ENCODE results near the gene FNIP1.
"Not testable (repeated sequence)": the region's sequence is repeated elsewhere in the genome, so short reads cannot be mapped to it uniquely, and the experiment has no call there.

Gene FNIP1

DNA sequence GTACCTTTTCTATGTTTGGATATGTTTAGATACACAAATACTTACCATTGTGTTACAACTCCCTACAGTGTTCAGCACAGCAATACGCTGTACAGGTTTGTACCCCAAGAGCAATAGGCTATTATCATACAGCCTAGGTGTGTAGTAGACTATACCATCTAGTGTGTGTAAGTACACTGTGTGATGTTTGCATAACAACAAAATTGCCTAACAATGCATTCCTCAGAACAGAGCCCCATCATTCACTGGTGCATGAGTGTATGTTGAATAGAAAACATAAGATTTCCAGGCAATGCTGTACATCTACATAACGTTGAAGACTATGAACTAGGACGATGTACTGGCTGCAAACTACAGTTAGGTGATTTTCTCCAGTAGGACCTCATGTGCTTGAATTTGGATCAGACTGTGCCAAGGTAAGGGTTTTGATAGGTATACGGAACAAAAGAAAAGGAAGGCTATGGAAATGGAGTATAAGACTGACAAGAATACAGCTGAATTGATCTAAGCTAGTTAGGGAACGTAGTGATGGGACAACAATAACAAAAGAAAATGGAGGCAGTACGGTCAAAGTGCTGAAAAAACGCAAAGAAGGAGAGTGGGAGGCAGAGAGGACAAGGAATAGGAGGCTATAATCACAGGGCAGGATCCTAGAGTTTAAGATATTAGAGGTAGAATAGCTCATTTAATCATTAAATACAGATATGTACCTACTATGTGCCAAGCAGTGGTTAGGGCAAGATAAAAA, 46.9 kb downstream of the FNIP1 start:
- DNase-seq: no peak

GRCh38 chr5:131749138-131749537, 47.7 kb downstream of the FNIP1 start:
- DNase-seq: no peak

GRCh38 chr5:131747180-131748105, 49.4 kb downstream of the FNIP1 start:
- no peak for DNase-seq

DNA sequence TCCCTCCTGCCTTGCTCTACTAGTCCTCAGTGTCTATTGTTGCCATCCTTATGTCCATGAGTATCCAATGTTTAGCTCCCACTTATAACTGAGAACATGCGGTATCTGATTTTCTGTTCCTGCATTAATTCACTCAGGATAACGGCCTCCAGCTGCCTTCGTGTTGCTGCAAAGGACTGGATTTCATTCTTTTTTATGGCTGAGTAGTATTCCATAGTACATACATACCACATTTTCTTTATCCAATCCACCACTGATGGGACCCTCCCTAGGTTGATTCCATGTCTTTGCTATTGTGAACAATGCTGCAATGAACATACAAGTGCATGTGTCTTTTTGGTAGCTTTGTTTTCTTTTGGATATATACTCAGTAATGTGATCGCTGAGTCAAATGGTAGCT, 50.4 kb downstream of the FNIP1 start:
- DNase-seq: no peak

GRCh38 chr5:131745703-131746102, 51.1 kb downstream of the FNIP1 start:
- DNase-seq: no peak

GRCh38 chr5:131745155-131745554, 51.7 kb downstream of the FNIP1 start:
- DNase-seq: no peak

DNA sequence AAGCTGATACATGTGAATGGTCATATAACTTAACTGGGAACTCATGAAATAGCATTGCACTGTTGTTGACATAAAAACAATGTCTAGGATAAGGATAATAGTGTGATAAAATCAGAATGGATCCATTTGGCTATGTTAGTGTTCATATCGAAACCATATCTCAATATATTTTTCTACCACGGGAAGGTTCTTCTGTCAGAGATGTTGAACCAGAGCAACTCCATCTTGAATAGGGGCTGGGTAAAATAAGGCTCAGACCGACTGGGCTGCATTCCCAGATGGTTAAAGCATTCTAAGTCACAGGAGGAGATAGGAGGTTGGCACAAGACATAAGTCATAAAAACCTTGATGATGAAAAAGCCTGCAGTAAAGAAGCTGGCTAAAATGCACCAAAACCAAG, 56.3 kb downstream of the FNIP1 start:
- DNase-seq: no peak

- no peak for DNase-seq
These were observed 61.4 kb downstream of the FNIP1 start for GRCh38 chr5:131735393-131735792.

GRCh38 chr5:131734939-131735338, 61.9 kb downstream of the FNIP1 start:
- not testable (repeated sequence) for DNase-seq

DNA sequence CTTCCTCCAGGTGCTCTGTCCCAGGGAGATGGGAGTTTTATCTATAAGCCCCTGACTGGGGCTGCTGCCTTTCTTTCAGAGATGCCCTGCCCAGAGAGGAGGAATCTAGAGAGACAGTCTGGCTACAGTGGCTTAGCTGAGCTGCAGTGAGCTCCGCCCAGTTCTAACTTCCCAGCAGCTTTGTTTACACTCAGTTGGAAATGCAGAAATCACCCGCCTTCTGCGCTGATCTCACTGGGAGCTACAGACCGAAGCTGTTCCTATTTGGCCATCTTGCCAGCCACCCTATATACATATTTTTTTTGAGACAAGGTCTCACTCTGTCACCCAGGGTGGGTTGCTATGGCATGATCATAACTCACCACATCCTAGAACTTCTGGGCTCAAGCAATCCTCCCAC, 67.5 kb downstream of the FNIP1 start:
- not testable (repeated sequence) for DNase-seq

DNA sequence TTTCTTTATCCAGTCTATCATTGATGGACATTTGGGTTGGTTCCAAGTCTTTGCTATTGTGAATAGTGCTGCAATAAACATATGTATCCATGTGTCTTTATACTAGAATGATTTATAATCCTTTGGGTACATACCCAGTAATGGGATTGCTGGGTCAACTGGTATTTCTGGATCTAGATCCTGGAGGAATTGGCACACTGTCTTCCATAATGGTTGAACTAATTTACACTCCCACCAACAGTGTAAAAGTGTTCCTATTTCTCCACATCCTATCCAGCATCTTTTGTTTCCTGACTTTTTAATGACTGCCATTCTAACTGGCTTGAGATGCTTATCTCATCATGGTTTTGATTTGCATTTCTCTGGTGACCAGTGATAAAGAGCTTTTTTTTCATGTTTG, 72.7 kb downstream of the FNIP1 start:
- DNase-seq: not testable (repeated sequence)

GRCh38 chr5:131720714-131721113, 76.1 kb downstream of the FNIP1 start:
- DNase-seq: no peak

DNA sequence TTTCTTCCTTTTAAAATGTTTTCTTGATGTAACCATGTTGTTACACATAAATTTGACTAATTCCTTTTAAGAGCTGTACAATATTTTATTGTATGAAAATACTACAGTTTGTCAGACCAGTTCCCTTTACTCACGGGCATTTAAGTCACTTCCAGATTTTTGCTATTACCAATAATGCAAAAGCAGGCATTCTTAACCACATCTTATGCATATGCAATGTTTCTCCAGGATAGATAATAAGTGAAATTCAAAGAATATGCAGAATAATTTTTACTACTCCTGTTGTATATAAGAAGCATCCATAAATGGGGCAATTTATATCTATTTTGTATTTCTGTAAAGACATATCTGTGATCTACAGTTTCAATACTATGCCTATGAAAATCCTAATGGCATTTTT, 77.3 kb downstream of the FNIP1 start:
- DNase-seq: no peak

GRCh38 chr5:131718487-131719014, 78.3 kb downstream of the FNIP1 start:
- no peak for DNase-seq

- DNase-seq: not testable (repeated sequence)
These were observed 79.7 kb downstream of the FNIP1 start for GRCh38 chr5:131717164-131717563.

DNA sequence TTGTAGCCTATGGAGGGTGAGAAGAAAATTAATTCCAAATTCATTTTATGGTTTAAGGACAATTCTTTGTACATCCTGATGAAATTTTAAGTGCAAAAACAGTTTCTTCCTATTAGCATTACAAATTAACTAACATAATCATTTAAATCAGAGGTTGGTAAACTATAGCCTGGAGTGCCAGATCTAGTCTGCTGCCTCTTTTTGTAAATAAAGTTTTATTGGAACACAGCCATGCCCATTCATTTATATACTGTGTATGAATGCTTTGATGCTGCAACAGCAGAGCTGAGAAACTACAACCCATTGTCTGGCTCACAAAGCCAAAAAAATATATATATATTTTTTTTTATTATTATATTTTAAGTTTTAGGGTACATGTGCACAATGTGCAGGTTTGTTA, 80.2 kb downstream of the FNIP1 start:
- DNase-seq: no peak

GRCh38 chr5:131710391-131710790, 86.4 kb downstream of the FNIP1 start:
- no peak for DNase-seq

DNA sequence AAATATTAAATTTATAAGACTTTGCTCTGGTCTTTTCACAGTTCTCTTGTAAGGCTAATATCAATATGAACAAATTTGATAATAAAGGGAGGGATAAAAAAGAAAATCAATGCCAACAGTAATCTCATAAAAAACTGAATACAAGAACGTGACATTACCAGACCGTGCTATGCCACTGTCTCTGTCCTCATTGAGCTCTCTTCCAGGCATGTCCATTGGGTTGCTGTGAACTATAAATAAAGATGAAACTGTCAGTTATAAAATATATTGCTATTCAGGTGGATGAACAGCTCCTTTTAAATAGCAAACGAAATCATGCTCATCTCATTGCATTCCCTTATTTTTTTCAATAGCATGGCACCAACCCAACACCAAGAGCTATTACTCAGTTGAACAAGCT, 87.8 kb downstream of the FNIP1 start:
- no peak for DNase-seq

DNA sequence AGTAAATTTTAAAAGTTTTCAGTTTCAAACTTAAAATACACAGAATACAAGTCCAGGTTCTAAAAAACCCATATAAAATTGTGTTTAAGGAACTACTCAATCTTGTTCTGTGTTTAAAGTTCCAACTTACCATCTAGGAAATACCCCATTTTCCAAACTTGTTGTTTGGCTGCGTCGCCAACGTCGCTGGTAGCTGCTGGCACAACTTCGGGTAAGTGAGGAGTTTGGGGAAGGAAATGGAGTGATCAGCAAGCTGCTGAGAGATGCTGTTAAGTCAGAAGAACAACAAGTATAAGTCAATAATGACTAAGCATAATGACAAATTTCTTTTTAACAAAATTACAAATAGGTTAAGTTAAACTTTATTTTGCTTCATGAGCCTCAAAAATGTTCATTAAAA, 90.5 kb downstream of the FNIP1 start:
- no peak for DNase-seq

DNA sequence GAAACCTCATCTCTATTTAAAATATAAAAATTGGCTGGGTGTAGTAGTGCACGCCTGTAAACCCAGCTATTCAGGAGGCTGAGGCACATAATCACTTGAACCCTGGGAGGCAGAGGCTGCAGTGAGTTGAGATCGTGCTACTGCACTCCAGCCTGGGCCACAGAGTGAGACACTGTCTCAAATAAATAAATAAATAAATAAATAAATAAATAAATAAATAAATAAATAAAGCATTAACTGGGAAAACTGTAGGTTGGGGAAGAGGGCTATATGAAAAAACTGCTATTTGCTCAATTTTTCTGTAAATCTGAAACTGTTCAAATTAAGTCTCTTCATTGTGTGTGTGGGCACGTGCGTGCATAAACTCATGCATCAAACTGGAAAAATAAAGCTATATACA, 101.9 kb downstream of the FNIP1 start:
- DNase-seq: no peak

GRCh38 chr5:131693894-131694293, 102.9 kb downstream of the FNIP1 start:
- DNase-seq: no peak

- no peak for DNase-seq
These were observed 111.2 kb downstream of the FNIP1 start for GRCh38 chr5:131685516-131686171.

DNA sequence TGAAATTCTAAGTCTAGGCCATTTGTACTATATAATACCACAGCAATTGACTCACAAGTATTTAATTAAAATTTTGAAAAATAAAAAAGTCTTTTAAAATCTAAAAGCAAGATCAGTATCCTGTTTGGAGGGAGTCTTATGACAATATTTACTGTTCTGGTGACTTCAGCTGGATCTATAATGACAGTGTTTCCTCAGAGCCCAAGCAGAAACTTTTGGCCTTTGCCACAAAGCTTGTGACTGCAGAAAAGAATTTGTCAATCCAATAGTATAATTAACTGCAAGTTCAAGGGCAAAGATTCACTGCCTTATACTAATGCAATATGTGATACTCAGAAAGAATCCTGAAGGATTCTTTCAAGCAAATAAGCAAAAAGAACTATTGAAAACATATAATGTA, 112.2 kb downstream of the FNIP1 start:
- no peak for DNase-seq
